ENCODE results near the gene CD38.

The CD38 gene

GRCh38 chr4:15765910-15766697, 12.0 kb upstream of the CD38 start:
- Histone ChIP-seq H3K79me2 (ENCODE audit: insufficient read depth, low read length) (peaks cover 65% of the 10 kb centered on the region), H3K4me3 (ENCODE audit: low read depth in 1 of 2, low read length in 2 of 2) (peak overlapping the region in 1 of 2 experiments; percentile 51; a peak in 2 of 4 replicates), H3K4me2 (ENCODE audit: insufficient read depth, low read length) (peak overlapping the region; percentile 61), H3K4me1 (ENCODE audit: insufficient read depth, low read length) (peaks cover 99% of the 10 kb centered on the region), H3K9me3 (ENCODE audit: insufficient read depth, low read length, severe bottlenecking) (no peaks in the 10 kb centered on the region), H2AFZ (ENCODE audit: low read depth, low read length) (no peak overlapping the region), H3K27me3 (ENCODE audit: insufficient read depth, low read length, poor library complexity) (no peaks in the 10 kb centered on the region), H3K9ac (ENCODE audit: low read depth, low read length) (peak overlapping the region; percentile 68), H3K27ac (ENCODE audit: low read length) (peak overlapping the region; percentile 99), H4K20me1 (ENCODE audit: insufficient read depth, low read length) (no peaks in the 10 kb centered on the region), H3K36me3 (ENCODE audit: insufficient read depth, low read length) (peaks cover 9% of the 10 kb centered on the region; the same call in 1 of the 2 replicates)
- ATAC-seq (ENCODE audit: insufficient read depth, low read depth), result peak; percentile 76
- TF ChIP-seq, protein P1, sequence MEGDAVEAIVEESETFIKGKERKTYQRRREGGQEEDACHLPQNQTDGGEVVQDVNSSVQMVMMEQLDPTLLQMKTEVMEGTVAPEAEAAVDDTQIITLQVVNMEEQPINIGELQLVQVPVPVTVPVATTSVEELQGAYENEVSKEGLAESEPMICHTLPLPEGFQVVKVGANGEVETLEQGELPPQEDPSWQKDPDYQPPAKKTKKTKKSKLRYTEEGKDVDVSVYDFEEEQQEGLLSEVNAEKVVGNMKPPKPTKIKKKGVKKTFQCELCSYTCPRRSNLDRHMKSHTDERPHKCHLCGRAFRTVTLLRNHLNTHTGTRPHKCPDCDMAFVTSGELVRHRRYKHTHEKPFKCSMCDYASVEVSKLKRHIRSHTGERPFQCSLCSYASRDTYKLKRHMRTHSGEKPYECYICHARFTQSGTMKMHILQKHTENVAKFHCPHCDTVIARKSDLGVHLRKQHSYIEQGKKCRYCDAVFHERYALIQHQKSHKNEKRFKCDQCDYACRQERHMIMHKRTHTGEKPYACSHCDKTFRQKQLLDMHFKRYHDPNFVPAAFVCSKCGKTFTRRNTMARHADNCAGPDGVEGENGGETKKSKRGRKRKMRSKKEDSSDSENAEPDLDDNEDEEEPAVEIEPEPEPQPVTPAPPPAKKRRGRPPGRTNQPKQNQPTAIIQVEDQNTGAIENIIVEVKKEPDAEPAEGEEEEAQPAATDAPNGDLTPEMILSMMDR (IDR thresholded peaks at IDR 0.05; ENCODE audit: borderline replicate concordance, extremely low read depth, low read length, poor library complexity, severe bottlenecking), result no peak
- TF ChIP-seq EZH2 (IDR thresholded peaks at IDR 0.05; ENCODE audit: borderline replicate concordance, low read depth, low read length, severe bottlenecking), result no peak
- DNase-seq, result peak; percentile 88

- TF ChIP-seq, protein P1 (IDR thresholded peaks at IDR 0.05; ENCODE audit: borderline replicate concordance, extremely low read depth, low read length, poor library complexity, severe bottlenecking), result no peak
- no peak for TF ChIP-seq EZH2 (IDR thresholded peaks at IDR 0.05; ENCODE audit: borderline replicate concordance, low read depth, low read length, severe bottlenecking)
- Histone ChIP-seq H3K4me3 (ENCODE audit: low read depth in 1 of 2, low read length in 2 of 2) (peak overlapping the region in 1 of 2 experiments; percentile 45; a peak in 2 of 4 replicates), H4K20me1 (ENCODE audit: insufficient read depth, low read length) (no peaks in the 10 kb centered on the region), H3K36me3 (ENCODE audit: insufficient read depth, low read length) (peaks cover 9% of the 10 kb centered on the region; the same call in 1 of the 2 replicates), H2AFZ (ENCODE audit: low read depth, low read length) (no peak overlapping the region; the same call in 1 of the 2 replicates), H3K79me2 (ENCODE audit: insufficient read depth, low read length) (peaks cover 65% of the 10 kb centered on the region), H3K9me3 (ENCODE audit: insufficient read depth, low read length, severe bottlenecking) (no peaks in the 10 kb centered on the region), H3K27ac (ENCODE audit: low read length) (peak overlapping the region; percentile 99), H3K27me3 (ENCODE audit: insufficient read depth, low read length, poor library complexity) (no peaks in the 10 kb centered on the region), H3K4me2 (ENCODE audit: insufficient read depth, low read length) (peak overlapping the region; percentile 61), H3K9ac (ENCODE audit: low read depth, low read length) (peak overlapping the region; percentile 68), H3K4me1 (ENCODE audit: insufficient read depth, low read length) (peaks cover 99% of the 10 kb centered on the region)
- ATAC-seq (ENCODE audit: insufficient read depth, low read depth) (peak; percentile 22), DNase-seq (peak; percentile 65)
These were observed 11.3 kb upstream of the CD38 start for GRCh38 chr4:15766821-15767220.

- Histone ChIP-seq H3K79me2 (ENCODE audit: insufficient read depth, low read length) (peaks cover 70% of the 10 kb centered on the region), H3K27ac (ENCODE audit: low read length) (peak overlapping the region; percentile 78), H3K9me3 (ENCODE audit: insufficient read depth, low read length, severe bottlenecking) (no peaks in the 10 kb centered on the region), H3K36me3 (ENCODE audit: insufficient read depth, low read length) (peaks cover 9% of the 10 kb centered on the region; the same call in 1 of the 2 replicates), H4K20me1 (ENCODE audit: insufficient read depth, low read length) (no peaks in the 10 kb centered on the region), H2AFZ (ENCODE audit: low read depth, low read length) (no peak overlapping the region), H3K4me3 (ENCODE audit: low read depth in 1 of 2, low read length in 2 of 2) (no peak overlapping the region), H3K9ac (ENCODE audit: low read depth, low read length) (peak overlapping the region; percentile 15; the same call in 1 of the 2 replicates), H3K4me2 (ENCODE audit: insufficient read depth, low read length) (no peak overlapping the region), H3K27me3 (ENCODE audit: insufficient read depth, low read length, poor library complexity) (no peaks in the 10 kb centered on the region), H3K4me1 (ENCODE audit: insufficient read depth, low read length) (peaks cover 99% of the 10 kb centered on the region)
- TF ChIP-seq EZH2 (IDR thresholded peaks at IDR 0.05; ENCODE audit: borderline replicate concordance, low read depth, low read length, severe bottlenecking), result no peak
- TF ChIP-seq, protein P1 (IDR thresholded peaks at IDR 0.05; ENCODE audit: borderline replicate concordance, extremely low read depth, low read length, poor library complexity, severe bottlenecking), result no peak
- ATAC-seq (ENCODE audit: insufficient read depth, low read depth), result no peak
- DNase-seq, result no peak
These were observed 8.9 kb upstream of the CD38 start for GRCh38 chr4:15769202-15769601.
